SK-N-SH treated with all-trans-retinoic acid at 6 μM for 48 hours (cell line): ENCODE data around the gene SNX30.

Source experiments
- ATAC-seq: fragments of 200-7000 bp; cut with Tn5 transposase; 3 replicates; pipeline ENCODE4 v1.9.1; 2020; ENCODE audit warnings: mild to moderate bottlenecking, moderate library complexity
- ARNTL ChIP-seq: fragments of 450-650 bp; formaldehyde crosslinking; IDR thresholded peaks from 2 replicates; pipeline ENCODE4 v1.5.0; 2020; ENCODE audit warnings: low read depth, mild to moderate bottlenecking, moderate library complexity, borderline replicate concordance
- CSDC2 ChIP-seq: fragments of 250-450 bp; sonication (Bioruptor Pico); IDR thresholded peaks from 2 replicates; pipeline ENCODE4 v1.5.0; 2020; ENCODE audit warnings: mild to moderate bottlenecking, moderate library complexity
- CSRNP3 ChIP-seq: fragments of 250-450 bp; sonication (Bioruptor Pico); IDR thresholded peaks from 2 replicates; pipeline ENCODE4 v1.5.1; 2021; ENCODE audit warnings: mild to moderate bottlenecking, moderate library complexity
- ESRRG ChIP-seq: fragments of 250-450 bp; sonication (Bioruptor Pico); IDR thresholded peaks from 2 replicates; pipeline ENCODE4 v1.6.1; 2021; ENCODE audit warnings: mild to moderate bottlenecking
- ISL1 ChIP-seq: fragments of 250-450 bp; sonication (Bioruptor Pico); IDR thresholded peaks from 2 replicates; pipeline ENCODE4 v2.1.2; 2022; ENCODE audit warnings: mild to moderate bottlenecking, moderate library complexity
- OSR1 ChIP-seq: fragments of 250-450 bp; sonication (Bioruptor Pico); IDR thresholded peaks from 2 replicates; pipeline ENCODE4 v1.8.0; 2022; ENCODE audit warnings: moderate library complexity, mild to moderate bottlenecking, inconsistent platforms
- POU6F1 ChIP-seq: fragments of 250-450 bp; sonication (Bioruptor Pico); IDR thresholded peaks from 2 replicates; pipeline ENCODE4 v1.8.0; 2021; ENCODE audit warnings: low read depth, mild to moderate bottlenecking, moderate library complexity, borderline replicate concordance
- PPARA ChIP-seq: fragments of 250-450 bp; sonication (Bioruptor Pico); IDR thresholded peaks from 2 replicates; pipeline ENCODE4 v1.5.0; 2020; ENCODE audit warnings: mild to moderate bottlenecking, borderline replicate concordance
- RARB ChIP-seq: fragments of 250-450 bp; sonication (Bioruptor Pico); IDR thresholded peaks from 2 replicates; pipeline ENCODE4 v1.8.0; 2021; ENCODE audit warnings: mild to moderate bottlenecking, moderate library complexity
- SNAI2 ChIP-seq: fragments of 250-450 bp; sonication (Bioruptor Pico); IDR thresholded peaks from 2 replicates; pipeline ENCODE4 v1.5.0; 2020; ENCODE audit warnings: mild to moderate bottlenecking, moderate library complexity
- TCF4 ChIP-seq: fragments of 250-450 bp; sonication (Bioruptor Pico); IDR thresholded peaks from 2 replicates; pipeline ENCODE4 v1.8.0; 2021; ENCODE audit warnings: mild to moderate bottlenecking, moderate library complexity, borderline replicate concordance
- TOX ChIP-seq: fragments of 250-450 bp; sonication (Bioruptor Pico); IDR thresholded peaks from 2 replicates; pipeline ENCODE4 v1.8.0; 2021; ENCODE audit warnings: mild to moderate bottlenecking, moderate library complexity, borderline replicate concordance
- ZC3H10 ChIP-seq: fragments of 250-450 bp; sonication (Bioruptor Pico); IDR thresholded peaks from 2 replicates; pipeline ENCODE4 v1.5.1; 2021; ENCODE audit warnings: mild to moderate bottlenecking, moderate library complexity
- ZFP3 ChIP-seq: fragments of 250-450 bp; sonication (Bioruptor Pico); IDR thresholded peaks from 2 replicates; pipeline ENCODE4 v1.5.0; 2020; ENCODE audit warnings: mild to moderate bottlenecking, moderate library complexity
- ZNF70 ChIP-seq: fragments of 450-650 bp; formaldehyde crosslinking; IDR thresholded peaks from 2 replicates; pipeline ENCODE4 v1.5.0; 2020; ENCODE audit warnings: mild to moderate bottlenecking, moderate library complexity
- ZNF8 ChIP-seq: fragments of 450-650 bp; formaldehyde crosslinking; IDR thresholded peaks from 2 replicates; pipeline ENCODE4 v1.5.0; 2020; ENCODE audit warnings: mild to moderate bottlenecking, moderate library complexity
- TF ChIP-seq, protein P1 (sequence below): fragments of 250-450 bp; sonication (Bioruptor Pico); IDR thresholded peaks from 2 replicates; pipeline ENCODE4 v1.5.0; 2020; ENCODE audit warnings: mild to moderate bottlenecking, moderate library complexity
- TF ChIP-seq, protein P2 (sequence below): fragments of 250-450 bp; sonication (Bioruptor Pico); IDR thresholded peaks from 2 replicates; pipeline ENCODE4 v1.8.0; 2020; ENCODE audit warnings: mild to moderate bottlenecking, moderate library complexity, borderline replicate concordance
- TF ChIP-seq, protein P3 (sequence below): fragments of 250-450 bp; sonication (Bioruptor Pico); IDR thresholded peaks from 2 replicates; pipeline ENCODE4 v1.5.1; 2020; ENCODE audit warnings: low read depth, mild to moderate bottlenecking, moderate library complexity

The SNX30 gene

DNA sequence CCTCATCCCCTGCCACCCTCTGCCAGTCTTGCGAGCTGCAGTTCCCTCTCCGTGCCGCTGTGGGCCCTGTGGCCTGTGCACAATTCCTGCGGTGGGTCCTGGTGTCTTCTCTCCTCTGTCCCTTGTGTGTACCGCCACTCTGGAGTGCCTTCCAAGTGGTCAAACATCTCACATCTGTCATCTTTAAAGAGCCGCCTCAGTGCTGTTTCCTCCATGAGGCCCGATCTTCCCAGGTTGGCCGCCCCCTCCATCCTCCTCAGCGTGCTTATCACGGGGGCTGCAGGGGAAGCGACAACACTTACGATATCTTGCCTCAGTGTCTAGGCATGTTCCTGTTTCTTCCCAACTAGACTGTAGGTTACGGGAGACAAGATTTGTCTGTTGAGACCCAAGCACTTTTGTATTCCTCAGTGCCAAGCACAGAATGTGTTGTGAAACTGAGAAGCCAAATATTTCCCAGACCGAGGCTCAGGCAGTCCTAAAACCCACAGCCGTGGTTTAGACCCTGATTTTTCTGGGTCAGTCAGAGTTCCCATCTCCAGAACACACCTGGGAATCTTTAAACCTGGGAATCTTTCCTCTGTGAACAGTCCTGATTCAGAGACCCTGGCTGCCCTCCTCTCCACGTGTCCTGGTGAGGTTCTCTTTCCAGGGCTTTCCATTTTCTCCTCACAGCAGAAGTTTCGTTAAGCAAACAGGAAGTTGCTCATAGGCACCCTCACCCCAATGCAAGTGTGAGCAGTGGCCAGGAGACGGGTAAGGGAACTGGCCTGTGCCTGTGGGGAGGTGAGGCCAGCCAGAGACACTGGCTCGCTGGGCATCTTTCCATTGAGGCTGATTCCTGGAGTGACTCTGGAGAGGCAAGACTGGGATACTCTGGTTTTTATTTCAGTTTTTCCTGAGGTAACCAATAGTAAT, 111.3 kb downstream of the SNX30 start:
- TF ChIP-seq ZNF70 (CRISPR knock-in tag), result no peak
- TF ChIP-seq, all 23 proteins: peak for 0
- no peak for ATAC-seq

DNA sequence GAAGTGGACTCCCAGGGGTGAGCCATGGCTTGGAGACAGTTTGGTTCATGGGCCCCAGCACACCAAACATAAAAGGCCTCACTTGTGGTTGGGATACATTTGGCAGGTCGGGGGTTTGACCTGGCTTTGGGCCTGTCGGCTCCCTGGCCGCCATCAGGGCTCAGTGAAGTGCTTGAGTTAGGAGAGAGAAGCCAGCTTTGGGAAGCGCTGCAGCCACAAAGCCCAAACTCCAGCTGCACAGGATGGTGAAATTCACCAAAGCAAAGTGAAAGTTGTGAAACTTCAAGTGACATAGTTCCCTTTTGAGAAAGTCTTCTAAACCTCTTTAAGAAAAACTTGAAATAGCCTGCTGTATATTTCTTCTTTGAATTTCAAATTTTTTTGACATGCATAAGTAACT, 112.7 kb downstream of the SNX30 start:
- TF ChIP-seq, protein P1, sequence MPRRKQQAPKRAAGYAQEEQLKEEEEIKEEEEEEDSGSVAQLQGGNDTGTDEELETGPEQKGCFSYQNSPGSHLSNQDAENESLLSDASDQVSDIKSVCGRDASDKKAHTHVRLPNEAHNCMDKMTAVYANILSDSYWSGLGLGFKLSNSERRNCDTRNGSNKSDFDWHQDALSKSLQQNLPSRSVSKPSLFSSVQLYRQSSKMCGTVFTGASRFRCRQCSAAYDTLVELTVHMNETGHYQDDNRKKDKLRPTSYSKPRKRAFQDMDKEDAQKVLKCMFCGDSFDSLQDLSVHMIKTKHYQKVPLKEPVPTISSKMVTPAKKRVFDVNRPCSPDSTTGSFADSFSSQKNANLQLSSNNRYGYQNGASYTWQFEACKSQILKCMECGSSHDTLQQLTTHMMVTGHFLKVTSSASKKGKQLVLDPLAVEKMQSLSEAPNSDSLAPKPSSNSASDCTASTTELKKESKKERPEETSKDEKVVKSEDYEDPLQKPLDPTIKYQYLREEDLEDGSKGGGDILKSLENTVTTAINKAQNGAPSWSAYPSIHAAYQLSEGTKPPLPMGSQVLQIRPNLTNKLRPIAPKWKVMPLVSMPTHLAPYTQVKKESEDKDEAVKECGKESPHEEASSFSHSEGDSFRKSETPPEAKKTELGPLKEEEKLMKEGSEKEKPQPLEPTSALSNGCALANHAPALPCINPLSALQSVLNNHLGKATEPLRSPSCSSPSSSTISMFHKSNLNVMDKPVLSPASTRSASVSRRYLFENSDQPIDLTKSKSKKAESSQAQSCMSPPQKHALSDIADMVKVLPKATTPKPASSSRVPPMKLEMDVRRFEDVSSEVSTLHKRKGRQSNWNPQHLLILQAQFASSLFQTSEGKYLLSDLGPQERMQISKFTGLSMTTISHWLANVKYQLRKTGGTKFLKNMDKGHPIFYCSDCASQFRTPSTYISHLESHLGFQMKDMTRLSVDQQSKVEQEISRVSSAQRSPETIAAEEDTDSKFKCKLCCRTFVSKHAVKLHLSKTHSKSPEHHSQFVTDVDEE (CRISPR knock-in tag), result no peak
- no peak for TF ChIP-seq ESRRG
- ATAC-seq, result no peak

- TF ChIP-seq ARNTL (CRISPR knock-in tag) (no peak), PPARA (CRISPR knock-in tag) (no peak), TOX (no peak), ZC3H10 (CRISPR knock-in tag) (no peak), CSDC2 (CRISPR knock-in tag) (no peak), OSR1 (CRISPR knock-in tag) (no peak), ISL1 (CRISPR knock-in tag) (no peak), RARB (CRISPR knock-in tag) (no peak), POU6F1 (no peak)
- TF ChIP-seq, protein P2, sequence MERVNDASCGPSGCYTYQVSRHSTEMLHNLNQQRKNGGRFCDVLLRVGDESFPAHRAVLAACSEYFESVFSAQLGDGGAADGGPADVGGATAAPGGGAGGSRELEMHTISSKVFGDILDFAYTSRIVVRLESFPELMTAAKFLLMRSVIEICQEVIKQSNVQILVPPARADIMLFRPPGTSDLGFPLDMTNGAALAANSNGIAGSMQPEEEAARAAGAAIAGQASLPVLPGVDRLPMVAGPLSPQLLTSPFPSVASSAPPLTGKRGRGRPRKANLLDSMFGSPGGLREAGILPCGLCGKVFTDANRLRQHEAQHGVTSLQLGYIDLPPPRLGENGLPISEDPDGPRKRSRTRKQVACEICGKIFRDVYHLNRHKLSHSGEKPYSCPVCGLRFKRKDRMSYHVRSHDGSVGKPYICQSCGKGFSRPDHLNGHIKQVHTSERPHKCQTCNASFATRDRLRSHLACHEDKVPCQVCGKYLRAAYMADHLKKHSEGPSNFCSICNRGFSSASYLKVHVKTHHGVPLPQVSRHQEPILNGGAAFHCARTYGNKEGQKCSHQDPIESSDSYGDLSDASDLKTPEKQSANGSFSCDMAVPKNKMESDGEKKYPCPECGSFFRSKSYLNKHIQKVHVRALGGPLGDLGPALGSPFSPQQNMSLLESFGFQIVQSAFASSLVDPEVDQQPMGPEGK (CRISPR knock-in tag), result no peak
- TF ChIP-seq, protein P3, sequence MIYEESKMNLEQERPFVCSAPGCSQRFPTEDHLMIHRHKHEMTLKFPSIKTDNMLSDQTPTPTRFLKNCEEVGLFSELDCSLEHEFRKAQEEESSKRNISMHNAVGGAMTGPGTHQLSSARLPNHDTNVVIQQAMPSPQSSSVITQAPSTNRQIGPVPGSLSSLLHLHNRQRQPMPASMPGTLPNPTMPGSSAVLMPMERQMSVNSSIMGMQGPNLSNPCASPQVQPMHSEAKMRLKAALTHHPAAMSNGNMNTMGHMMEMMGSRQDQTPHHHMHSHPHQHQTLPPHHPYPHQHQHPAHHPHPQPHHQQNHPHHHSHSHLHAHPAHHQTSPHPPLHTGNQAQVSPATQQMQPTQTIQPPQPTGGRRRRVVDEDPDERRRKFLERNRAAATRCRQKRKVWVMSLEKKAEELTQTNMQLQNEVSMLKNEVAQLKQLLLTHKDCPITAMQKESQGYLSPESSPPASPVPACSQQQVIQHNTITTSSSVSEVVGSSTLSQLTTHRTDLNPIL (CRISPR knock-in tag), result no peak
- ATAC-seq, result no peak
These were observed 113.2 kb downstream of the SNX30 start for GRCh38 chr9:112863746-112864145.

DNA sequence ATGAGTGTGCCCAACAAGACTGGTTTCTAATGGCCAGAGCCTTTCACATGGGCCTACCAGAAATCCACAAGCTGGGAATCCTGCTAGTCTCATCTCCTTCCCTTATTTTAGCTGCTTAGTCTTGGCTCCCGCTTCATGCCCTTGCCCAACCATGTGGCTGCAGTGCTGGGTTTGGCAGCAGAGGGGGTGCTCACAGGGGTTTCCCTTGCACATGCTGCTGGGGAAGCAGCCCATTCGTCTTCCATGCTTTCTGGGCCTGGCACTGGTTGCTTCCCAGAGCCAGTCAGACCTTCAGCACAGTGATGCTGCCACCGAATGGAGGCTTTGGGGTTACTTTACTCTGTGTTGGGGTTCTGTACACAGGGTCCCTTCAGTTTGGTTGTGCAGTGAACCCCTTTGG, 113.8 kb downstream of the SNX30 start:
- TF ChIP-seq SNAI2 (no peak), ESRRG (no peak), ZFP3 (CRISPR knock-in tag) (no peak), CSDC2 (CRISPR knock-in tag) (no peak), ISL1 (CRISPR knock-in tag) (no peak), CSRNP3 (no peak), ZNF8 (CRISPR knock-in tag) (no peak), TCF4 (CRISPR knock-in tag) (no peak), ZNF70 (CRISPR knock-in tag) (no peak)
- TF ChIP-seq, protein P2 (CRISPR knock-in tag), result no peak
- TF ChIP-seq, protein P3 (CRISPR knock-in tag), result no peak
- TF ChIP-seq, protein P1 (CRISPR knock-in tag), result no peak
- no peak for ATAC-seq
